ENCODE measurements around the gene MOB1B. TPM values are rescaled to one million over a fixed set of nuclear protein-coding genes. Genes with fewer than 3 reads are reported as not detected.

MOB1B gene
- total RNA-seq, 1 donor from 2014 or later = 24.6 TPM

GRCh38 chr4:70954032-70954431, 51.9 kb downstream of the MOB1B start:
- TF ChIP-seq CTCF (IDR thresholded peaks at IDR 0.05; ENCODE audit: partially characterized antibody, unreplicated experiment) = no peak
- H3K27me3 Mint-ChIP-seq (ENCODE audit: unreplicated experiment) = no peaks in the 10 kb centered on the region
- H3K27ac Mint-ChIP-seq (ENCODE audit: unreplicated experiment) = no peak overlapping the region

GRCh38 chr4:70956549-70957210, 54.5 kb downstream of the MOB1B start:
- H3K27me3 Mint-ChIP-seq (ENCODE audit: unreplicated experiment) = no peaks in the 10 kb centered on the region
- H3K4me1 Mint-ChIP-seq (ENCODE audit: low read depth, unreplicated experiment) = no peaks in the 10 kb centered on the region
- no peak overlapping the region for H3K27ac Mint-ChIP-seq (ENCODE audit: unreplicated experiment)
- DNase-seq = no peak
- H3K36me3 Mint-ChIP-seq (ENCODE audit: unreplicated experiment) = no peaks in the 10 kb centered on the region
- no peaks in the 10 kb centered on the region for H3K9me3 Mint-ChIP-seq (ENCODE audit: unreplicated experiment)
- H3K4me3 Mint-ChIP-seq (ENCODE audit: unreplicated experiment) = no peak overlapping the region
- no peak for TF ChIP-seq CTCF (IDR thresholded peaks at IDR 0.05; ENCODE audit: partially characterized antibody, unreplicated experiment)

More at GRCh38 chr4:70954032-70954431, 51.9 kb downstream of the MOB1B start:
- Mint-ChIP-seq H3K4me3 (ENCODE audit: unreplicated experiment) (no peak overlapping the region), H3K9me3 (ENCODE audit: unreplicated experiment) (no peaks in the 10 kb centered on the region), H3K4me1 (ENCODE audit: low read depth, unreplicated experiment) (no peaks in the 10 kb centered on the region), H3K36me3 (ENCODE audit: unreplicated experiment) (no peaks in the 10 kb centered on the region)
- no peak for DNase-seq

GRCh38 chr4:70958681-70959080, 56.5 kb downstream of the MOB1B start:
- Mint-ChIP-seq H3K4me1 (ENCODE audit: low read depth, unreplicated experiment) (no peaks in the 10 kb centered on the region), H3K4me3 (ENCODE audit: unreplicated experiment) (no peak overlapping the region), H3K36me3 (ENCODE audit: unreplicated experiment) (no peaks in the 10 kb centered on the region), H3K27me3 (ENCODE audit: unreplicated experiment) (no peaks in the 10 kb centered on the region), H3K9me3 (ENCODE audit: unreplicated experiment) (no peaks in the 10 kb centered on the region), H3K27ac (ENCODE audit: unreplicated experiment) (no peak overlapping the region)
- TF ChIP-seq CTCF (IDR thresholded peaks at IDR 0.05; ENCODE audit: partially characterized antibody, unreplicated experiment) = no peak
- no peak for DNase-seq

- H3K4me3 Mint-ChIP-seq (ENCODE audit: unreplicated experiment) = no peak overlapping the region
- no peaks in the 10 kb centered on the region for H3K36me3 Mint-ChIP-seq (ENCODE audit: unreplicated experiment)
- no peaks in the 10 kb centered on the region for H3K4me1 Mint-ChIP-seq (ENCODE audit: low read depth, unreplicated experiment)
- H3K9me3 Mint-ChIP-seq (ENCODE audit: unreplicated experiment) = no peaks in the 10 kb centered on the region
- DNase-seq = no peak
- no peaks in the 10 kb centered on the region for H3K27me3 Mint-ChIP-seq (ENCODE audit: unreplicated experiment)
- TF ChIP-seq CTCF (IDR thresholded peaks at IDR 0.05; ENCODE audit: partially characterized antibody, unreplicated experiment) = no peak
- no peak overlapping the region for H3K27ac Mint-ChIP-seq (ENCODE audit: unreplicated experiment)
Measured at GRCh38 chr4:70969076-70969475, 66.9 kb downstream of the MOB1B start.

GRCh38 chr4:70976252-70976651, 74.1 kb downstream of the MOB1B start:
- H3K27me3 Mint-ChIP-seq (ENCODE audit: unreplicated experiment) = no peaks in the 10 kb centered on the region

More at GRCh38 chr4:70976252-70976651, 74.1 kb downstream of the MOB1B start:
- H3K27ac Mint-ChIP-seq (ENCODE audit: unreplicated experiment) = no peak overlapping the region
- no peak for DNase-seq
- no peak for TF ChIP-seq CTCF (IDR thresholded peaks at IDR 0.05; ENCODE audit: partially characterized antibody, unreplicated experiment)
- no peaks in the 10 kb centered on the region for H3K9me3 Mint-ChIP-seq (ENCODE audit: unreplicated experiment)
- H3K4me3 Mint-ChIP-seq (ENCODE audit: unreplicated experiment) = no peak overlapping the region
- H3K4me1 Mint-ChIP-seq (ENCODE audit: low read depth, unreplicated experiment) = peaks cover 4% of the 10 kb centered on the region
- no peaks in the 10 kb centered on the region for H3K36me3 Mint-ChIP-seq (ENCODE audit: unreplicated experiment)

Data from glutamatergic neuron (in vitro differentiated cells).